GM19324 (cell line): ENCODE data around the gene NEK8.
"Not testable (repeated sequence)": the region's sequence is repeated elsewhere in the genome, so short reads cannot be mapped to it uniquely, and the experiment has no call there.

Source experiments
- ATAC-seq: cut with Tn5 transposase; IDR thresholded peaks from one replicate; pipeline ENCODE4 v1.9.1; 2021; ENCODE audit warnings: mild to moderate bottlenecking, moderate library complexity; ENCODE audit not compliant: unreplicated experiment, low FRiP score

NEK8 gene

GRCh38 chr17:28707339-28707720, 21.3 kb upstream of the NEK8 start:
- no peak for ATAC-seq

- ATAC-seq, result peak; percentile 72
Observed at GRCh38 chr17:28710861-28711722, 17.5 kb upstream of the NEK8 start.

- ATAC-seq, result peak; percentile 35
Observed at GRCh38 chr17:28711723-28712031, 16.9 kb upstream of the NEK8 start, which contains the start of gene PROCA1. Gene PROCA1 (minus strand): TSS chr17:28711888. CDS start chr17:28711660, 228 bp downstream.

- no peak for ATAC-seq
Observed at GRCh38 chr17:28712032-28712704, 16.4 kb upstream of the NEK8 start.

- no peak for ATAC-seq
Observed at GRCh38 chr17:28712705-28713415, 15.7 kb upstream of the NEK8 start.

GRCh38 chr17:28714281-28714680, 14.3 kb upstream of the NEK8 start:
- ATAC-seq, result no peak

GRCh38 chr17:28715217-28715616, 13.4 kb upstream of the NEK8 start:
- ATAC-seq, result no peak

GRCh38 chr17:28716740-28717577, 11.6 kb upstream of the NEK8 start:
- no peak for ATAC-seq

- no peak for ATAC-seq
Observed at GRCh38 chr17:28717578-28718332, 10.8 kb upstream of the NEK8 start, which contains the start of gene RAB34. Gene RAB34 (minus strand): TSS chr17:28717868. CDS start chr17:28717266, 602 bp downstream.

GRCh38 chr17:28718333-28719020, 10.1 kb upstream of the NEK8 start:
- no peak for ATAC-seq

- ATAC-seq, result no peak
Observed at GRCh38 chr17:28719021-28719433, 9.6 kb upstream of the NEK8 start.

- ATAC-seq, result no peak
Observed at GRCh38 chr17:28720247-28720996, 8.2 kb upstream of the NEK8 start.

- ATAC-seq, result not testable (repeated sequence)
Observed at GRCh38 chr17:28720997-28721329, 7.6 kb upstream of the NEK8 start.

GRCh38 chr17:28722417-28723158, 6.0 kb upstream of the NEK8 start:
- no peak for ATAC-seq

- ATAC-seq, result no peak
Observed at GRCh38 chr17:28723159-28723835, 5.3 kb upstream of the NEK8 start.

GRCh38 chr17:28723836-28724499, 4.6 kb upstream of the NEK8 start:
- not testable (repeated sequence) for ATAC-seq
